GM19397 (cell line): ENCODE results near the gene PLA2G4E.

ENCODE experiments used
- ATAC-seq: cut with Tn5 transposase; IDR thresholded peaks from one replicate; pipeline ENCODE4 v1.9.1; 2021; ENCODE audit warnings: mild to moderate bottlenecking, moderate library complexity; ENCODE audit not compliant: unreplicated experiment

Gene PLA2G4E

DNA sequence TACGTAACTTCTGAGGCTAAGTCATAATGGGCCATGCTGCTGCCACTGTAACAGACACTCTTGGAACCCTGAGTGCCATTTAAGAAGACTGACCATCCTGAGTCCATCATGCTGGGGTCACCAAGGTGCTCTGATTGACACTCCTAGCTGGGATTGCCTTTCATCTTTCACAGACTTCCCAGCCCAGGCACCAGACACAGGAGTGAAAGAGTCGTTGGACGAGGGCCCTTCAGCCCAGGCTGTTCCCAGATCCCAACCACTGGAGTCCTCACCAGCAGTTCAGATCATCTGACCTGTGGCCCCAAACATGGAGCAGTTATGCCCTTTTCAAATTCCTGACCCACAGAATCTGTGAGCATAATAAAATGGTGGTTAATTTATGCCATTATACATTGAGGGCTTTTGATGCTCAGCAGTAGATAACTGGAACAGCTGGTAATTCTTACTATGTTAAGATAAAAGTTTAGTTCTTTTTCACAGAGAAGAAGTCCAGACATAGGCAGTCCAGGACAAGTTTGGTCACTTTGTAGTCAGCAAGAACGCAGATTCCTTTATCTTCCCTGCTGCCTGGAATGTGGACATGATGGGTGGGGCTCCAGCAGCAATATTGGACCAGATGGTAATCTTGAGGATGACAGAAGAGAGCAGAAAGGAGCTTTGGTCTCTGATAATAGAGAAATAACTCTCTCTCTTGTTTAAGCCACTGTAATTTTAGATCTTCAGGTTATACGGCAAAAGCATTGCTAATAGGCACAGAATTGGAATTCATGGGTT is 41.2 kb downstream of the PLA2G4E start:
- no peak for ATAC-seq

DNA sequence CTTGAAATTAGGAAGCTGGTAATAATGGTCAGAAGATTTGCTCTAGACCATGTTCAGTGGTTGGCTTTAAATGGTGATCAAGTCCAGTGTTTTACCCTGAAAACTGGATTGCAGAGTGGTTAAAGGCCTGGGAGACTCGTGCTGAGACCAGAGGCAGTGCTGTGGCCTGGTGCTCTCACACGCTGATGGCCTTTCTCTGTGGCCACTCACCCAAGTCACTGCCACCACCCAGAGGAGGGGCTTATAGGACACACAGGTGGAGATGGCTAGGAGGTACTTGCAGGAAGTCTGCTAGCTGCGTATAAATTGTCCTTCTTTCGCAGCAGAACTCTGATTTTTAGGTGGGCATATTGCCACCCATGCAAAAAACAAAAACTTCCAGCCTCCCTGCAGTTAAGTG is 42.3 kb downstream of the PLA2G4E start:
- no peak for ATAC-seq

DNA sequence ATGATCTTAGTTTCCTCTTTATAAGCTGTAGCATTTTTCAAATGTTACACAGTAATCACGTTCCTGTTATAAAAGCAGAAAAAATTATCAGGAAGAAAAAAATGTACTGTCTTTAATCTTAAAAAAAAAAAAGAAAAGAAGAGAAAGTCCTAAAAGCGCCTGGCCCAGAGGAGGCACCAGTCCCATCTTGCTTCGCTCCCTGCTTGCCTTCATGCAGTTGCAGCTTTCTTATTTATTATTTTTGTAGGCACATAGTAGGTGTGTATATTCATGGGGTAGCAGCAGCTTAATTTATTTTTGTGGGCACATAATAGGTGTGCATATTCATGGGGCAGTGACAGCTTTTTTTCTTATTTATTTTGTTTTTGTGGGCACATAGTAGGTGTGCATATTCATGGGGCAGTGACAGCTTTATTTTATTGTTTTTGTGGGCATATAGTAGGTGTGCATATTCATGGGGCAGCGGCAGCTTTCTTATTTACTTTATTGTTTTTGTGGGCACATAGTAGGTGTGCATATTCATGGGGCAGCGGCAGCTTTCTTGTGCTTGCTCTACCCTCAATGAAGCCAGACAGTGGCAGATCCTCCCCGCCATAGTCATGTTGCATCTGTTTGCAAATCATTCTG is 43.0 kb downstream of the PLA2G4E start:
- no peak for ATAC-seq

DNA sequence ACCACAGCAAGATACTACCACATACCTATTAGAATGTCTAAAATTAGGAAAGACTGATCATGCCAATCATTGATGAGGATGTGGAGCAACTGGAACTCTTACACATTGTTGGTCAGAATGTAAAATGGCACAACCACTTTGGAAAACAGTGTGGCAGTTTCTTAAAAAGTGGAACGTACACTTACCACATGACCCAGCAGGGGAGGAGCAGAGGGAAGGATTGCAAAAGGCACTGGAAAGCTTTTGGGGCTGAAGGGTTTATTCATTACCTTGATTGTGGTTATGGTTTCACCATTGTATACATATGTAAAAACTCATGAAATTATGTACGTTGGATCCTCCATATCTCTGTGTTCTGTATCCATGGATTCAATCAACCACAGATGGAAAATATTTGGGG is 45.2 kb downstream of the PLA2G4E start:
- no peak for ATAC-seq

DNA sequence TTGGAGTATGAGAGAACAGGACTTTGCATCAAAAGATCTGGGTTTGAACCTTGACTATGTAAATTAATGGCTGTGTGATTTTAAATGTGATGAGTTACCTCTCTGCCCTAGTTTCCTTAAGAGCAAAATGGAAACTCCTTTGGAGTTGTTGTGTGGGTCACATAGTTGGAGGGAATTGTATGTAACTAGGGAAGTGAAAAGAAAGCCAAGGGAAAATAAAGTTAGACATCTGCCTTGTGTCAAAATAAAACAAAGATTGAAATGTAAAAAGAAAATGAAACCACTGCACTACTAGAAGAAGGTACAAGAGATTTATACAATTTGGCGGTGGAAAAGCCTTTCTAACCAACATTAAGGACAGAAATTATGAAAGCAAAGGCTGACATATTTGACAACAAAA is 46.8 kb downstream of the PLA2G4E start:
- no peak for ATAC-seq

DNA sequence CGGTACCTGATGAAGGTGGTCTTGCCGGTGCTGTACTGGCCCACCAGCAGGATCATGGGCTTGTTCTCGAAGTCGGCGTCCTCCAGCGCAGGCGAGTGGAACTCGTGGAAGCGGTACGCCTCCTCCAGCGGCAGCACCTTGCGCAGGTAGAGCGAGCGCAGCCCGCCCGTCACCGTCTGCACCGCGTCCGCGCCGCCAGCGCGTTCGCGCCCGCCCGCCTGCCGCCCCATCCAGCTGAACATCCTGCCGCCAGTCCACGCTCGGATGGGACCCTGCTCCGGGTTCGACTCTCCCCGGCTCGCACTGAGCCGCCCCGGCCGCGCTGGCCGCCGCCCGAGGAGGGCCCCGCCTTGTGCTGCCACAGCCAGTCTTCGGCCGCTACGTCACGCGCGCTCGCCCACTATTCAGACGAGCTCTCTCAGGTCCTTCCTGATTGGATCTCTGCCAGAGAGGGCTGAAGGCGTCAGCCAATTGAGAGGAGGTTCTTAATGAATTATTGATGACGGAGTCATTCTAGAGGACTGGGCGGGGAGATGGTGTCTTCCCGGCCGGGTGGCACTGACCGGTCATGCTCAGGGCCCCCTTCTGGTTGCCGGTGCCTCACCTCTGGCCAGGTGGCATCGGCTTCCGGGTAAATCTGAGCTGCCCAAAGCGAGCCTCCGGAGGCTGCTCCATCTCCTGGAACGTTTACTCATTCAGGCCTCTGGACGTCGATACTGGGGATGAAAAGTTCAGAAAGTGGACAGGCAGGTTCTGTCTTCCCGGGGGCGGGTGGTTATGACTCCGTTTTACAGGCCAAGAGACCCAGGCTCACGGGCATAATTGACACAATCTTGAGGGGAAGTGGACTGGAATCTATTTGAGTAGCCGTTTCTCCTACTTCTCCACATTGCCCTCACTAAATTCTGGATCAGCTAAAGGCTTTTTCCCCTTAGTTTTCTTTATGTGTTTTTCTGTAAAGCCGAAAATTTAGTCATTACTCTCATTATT is 48.3 kb downstream of the PLA2G4E start, which contains the start of gene EHD4:
EHD4 (minus strand) TSS at position 305 of the 990 bp plus-strand sequence; CDS start at position 242, 63 bp downstream.
- peak; percentile 83 for ATAC-seq

DNA sequence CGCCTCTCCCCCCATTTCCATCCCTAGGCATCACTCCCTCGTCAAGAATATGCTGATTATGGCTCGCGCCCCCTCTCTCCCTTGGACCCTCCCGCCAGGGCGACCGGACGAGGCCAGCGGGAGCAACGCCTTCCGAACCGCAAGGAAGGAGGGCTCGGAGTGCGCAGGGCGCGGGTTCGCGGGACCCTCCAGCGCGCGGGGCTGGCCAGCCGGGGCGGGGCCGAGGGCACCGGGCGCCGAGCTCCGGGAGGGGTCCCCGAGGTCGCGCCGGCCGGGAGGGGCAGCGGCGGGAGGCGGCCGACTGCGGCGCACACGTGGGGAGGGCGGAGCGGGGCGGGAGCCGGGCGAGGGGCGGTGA is 49.0 kb downstream of the PLA2G4E start:
- ATAC-seq: peak; percentile 16

DNA sequence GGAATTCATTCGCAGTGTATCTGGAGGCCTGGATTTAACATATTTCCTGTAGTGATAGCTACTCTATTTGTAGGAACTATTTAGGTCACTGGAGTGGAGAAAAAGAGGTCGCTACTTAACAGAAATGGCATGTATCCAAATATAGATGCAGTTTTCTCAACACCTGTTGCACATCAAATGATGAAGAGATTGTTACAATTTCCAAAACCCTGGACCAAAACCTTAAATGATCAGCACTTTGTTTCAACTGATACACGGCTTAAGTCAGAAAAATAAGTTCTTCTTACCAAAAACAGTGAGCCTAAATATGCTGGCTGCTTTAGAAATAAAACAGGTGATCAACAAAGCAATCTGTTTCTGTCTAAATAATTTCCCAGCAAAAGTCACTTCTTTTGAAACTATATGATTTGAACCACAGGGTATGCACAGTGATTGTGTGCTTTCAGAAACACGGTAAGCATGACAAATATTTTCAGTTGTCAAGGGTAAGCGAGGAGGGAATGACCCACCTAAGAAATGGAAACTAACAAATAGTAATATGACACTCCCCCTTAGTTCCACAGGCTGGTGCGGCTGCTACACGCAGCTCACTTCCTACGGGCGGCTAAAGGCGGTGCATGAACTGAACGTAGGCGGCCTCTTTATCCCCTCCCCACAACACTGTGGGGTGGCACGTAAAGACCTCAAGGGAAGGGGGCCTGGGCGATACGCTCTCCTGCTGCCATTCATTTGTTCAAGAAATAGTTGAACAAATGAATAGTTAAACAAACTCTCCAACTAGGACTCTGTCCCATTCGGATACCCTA is 49.5 kb downstream of the PLA2G4E start:
- peak; percentile 47 for ATAC-seq

DNA sequence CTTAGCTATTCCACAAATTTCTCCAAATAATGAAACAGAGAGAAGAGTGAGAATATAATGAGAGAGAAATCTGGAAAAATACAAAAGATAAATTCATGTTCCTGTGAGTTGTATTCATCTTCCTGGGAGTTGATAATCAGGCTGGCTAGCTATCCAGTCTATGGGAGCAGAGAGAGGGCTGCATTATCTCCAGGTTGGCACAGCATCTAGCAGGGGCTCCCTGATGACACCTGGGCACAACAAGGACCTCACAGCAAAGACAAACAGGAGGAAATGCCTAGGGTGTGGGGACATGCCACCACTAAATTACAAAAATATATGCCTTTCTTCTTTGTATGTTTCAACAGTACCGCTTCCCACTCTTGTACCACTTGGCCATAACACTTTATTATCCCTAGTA is 50.4 kb downstream of the PLA2G4E start:
- ATAC-seq: no peak

DNA sequence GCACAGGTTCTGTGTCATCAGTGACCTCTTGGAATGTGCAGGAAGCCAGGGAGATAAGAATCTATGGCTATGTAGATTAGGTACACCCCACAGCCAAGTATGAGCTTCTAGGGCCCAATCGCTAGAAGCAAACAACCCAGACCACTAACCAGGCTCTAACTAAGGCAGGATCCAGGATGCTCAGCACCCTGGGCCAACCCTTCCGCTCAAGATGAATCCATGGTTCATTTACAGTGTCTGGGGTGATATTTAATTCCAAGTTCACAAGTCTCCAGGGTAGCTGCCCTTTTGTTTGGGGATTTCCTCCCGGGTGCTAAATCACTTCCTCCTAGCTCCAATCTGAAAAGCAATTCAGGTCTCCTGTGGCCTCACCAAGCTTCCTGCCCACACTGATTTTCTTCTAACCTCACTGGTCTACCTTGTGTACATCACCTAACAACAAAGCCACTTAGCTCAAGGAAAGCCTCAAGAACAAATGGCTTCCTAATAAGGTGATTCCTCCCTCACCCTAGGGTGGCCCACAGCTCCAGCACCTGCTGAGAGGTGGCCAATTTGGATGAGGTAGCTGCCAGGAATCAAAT is 50.9 kb downstream of the PLA2G4E start:
- no peak for ATAC-seq

DNA sequence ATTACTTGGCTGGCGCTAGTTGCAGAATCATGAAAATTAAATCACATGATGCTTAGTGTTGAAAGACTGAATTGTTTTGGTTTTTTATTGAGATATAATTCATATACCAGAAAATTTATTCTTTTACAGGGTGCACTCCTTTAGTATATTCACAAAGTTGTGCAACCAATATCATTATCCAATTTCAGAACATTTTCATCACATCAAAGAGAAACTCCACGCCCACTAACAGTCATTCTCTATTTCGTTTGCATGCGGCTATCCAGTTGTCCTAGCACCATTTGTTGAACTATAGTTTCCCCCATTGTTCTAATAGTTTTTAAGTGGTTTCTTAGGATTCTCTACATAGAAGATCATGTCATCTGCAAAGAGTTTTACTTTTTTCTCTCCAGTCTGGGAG is 52.1 kb downstream of the PLA2G4E start:
- no peak for ATAC-seq

DNA sequence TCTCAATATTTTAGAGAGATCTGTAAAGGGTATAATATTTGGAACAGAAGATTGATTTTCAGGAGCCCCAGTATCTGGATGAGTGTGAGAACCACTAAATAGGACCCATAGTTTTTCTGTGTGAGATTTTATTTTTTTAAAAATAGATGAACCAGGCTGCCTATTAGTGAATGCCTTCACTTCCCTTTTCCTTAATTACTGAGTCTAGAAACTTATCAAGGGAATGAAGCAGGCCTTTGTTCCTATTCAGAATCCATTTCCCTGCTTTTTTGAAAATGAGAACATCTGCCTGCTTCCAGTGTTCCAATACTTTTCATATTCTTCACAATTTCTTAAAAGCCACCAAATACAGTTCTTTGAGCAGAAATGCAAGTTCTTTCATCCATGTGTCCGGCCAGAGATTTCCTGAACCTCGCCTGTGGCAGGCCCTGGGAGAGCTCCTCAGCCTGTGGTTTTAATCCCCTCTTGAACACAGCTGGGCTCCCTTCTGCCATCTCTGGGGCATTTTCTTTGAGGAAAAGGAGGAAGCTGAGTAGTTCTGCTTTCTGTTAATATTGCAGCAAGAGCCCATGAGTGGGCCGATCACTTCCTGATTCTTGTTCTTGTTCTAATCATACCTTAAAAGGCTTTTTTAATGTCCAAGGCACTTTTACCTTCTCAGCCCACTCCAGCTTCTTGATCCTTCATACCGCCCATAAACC is 53.2 kb downstream of the PLA2G4E start:
- no peak for ATAC-seq

DNA sequence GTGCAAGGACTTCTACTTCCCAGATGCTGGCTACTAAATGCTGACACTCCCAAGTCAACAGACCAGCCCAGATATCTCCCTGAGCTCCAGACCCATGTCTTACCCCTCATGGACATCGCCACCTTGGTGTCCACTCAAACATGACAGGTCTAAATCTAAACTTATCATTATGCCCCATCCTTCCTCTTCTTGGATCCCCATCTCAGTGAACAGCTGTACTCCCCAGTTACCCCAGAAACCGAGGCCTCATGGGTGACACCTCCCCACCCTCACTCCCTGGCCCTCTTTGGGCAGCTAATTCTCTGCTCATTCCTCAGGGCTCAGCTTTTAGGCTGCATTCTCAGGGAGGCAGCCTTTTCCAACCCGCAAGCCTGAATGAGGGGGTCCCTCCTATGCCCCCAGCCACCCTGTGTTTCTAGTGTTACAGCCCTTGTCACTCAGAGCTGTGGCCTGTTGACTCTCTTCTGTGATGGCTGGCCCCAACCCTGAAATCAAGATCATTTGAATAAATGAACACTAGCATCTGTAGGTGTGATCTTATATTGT is 53.8 kb downstream of the PLA2G4E start:
- no peak for ATAC-seq

DNA sequence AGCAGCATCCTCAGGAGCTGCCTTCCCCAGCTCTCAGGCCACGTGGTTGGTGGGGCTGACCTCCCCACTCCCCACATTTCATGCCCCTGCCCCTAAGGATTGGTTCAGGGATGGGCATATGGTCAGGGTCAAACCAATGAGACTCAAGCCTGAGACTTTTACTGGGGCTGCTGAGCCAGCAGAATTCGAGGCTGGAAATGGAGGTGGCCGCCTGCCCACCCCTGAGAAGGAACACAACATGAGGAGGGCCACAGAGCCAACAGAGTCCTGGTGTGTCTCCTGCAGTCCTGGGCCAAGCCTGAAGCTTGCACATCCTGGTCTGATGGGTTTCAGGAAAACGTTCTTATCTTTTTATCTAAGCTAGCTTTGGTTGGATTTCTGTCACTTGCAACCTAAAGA is 54.4 kb downstream of the PLA2G4E start:
- ATAC-seq: no peak

DNA sequence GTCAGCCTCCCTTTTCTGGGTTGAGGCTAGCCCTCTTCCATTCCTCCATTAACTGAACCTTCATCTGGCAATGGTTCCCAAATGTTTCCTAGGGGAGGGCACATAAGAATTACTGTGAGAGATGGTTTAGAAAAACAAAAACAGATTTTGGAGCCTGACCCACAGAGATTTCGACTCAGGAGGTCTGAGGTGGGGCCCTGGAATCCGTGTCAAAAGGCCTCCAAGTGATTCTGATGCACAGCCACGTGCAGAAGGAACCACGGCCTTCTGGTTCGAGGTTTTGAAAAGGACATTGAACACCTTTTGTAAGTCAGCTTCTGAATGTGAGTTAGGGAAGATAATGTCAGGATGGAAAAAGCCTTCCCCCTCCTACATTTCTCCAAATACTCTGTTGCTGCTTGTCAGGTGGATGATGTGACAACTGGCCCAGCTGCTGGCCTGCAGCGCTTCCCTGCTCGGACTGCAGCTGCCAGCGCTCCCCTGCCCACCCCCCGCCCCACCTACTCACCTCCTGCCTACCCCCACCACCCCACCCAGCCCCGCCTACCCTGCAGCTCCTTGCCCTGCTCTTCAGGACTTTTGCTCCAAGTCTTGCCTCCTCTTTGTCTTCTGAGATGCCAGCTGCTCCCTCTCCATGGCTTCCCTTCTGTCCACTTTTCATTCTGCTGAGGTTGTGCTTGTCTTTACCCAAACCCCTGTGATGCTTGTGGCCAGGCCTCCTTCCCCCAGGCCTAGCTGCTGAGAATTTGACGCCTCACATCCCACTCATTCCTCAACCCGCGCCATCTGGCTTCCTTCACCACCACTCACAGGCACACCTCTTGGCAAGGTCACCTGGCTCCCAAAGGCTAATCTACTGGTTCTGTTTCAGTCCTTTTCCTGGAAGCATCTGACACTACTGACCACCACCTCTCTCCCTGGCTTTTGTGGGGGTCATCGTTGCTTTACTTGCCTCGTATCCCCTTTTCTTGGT is 55.1 kb downstream of the PLA2G4E start:
- ATAC-seq: no peak

DNA sequence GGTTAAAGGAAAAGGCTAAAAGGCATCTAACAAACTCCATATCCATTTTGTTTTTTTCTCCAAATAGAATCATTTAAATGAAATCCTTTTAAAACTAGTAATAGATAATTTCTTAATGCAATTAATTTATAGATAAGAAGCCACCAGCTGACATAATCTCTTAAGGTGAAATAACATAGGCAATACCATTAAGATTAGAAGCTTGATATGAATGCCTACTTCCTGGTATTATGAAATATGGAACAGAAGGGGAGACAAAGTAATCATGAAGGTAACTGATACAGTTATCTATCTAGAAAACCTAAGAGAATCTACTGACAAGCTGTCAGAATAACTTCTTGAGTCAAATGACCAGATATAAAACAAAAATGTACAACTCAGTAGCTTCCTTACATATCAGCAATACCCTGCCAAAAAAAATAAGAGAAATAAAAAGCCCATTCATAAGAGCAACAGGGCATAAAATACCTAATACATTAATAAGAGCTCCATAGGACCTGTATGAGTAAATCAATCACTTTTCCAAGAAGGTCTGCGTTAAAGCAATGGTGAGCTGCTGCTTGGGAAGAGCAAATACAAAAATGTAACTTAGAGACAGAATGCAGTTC is 59.1 kb downstream of the PLA2G4E start:
- no peak for ATAC-seq

DNA sequence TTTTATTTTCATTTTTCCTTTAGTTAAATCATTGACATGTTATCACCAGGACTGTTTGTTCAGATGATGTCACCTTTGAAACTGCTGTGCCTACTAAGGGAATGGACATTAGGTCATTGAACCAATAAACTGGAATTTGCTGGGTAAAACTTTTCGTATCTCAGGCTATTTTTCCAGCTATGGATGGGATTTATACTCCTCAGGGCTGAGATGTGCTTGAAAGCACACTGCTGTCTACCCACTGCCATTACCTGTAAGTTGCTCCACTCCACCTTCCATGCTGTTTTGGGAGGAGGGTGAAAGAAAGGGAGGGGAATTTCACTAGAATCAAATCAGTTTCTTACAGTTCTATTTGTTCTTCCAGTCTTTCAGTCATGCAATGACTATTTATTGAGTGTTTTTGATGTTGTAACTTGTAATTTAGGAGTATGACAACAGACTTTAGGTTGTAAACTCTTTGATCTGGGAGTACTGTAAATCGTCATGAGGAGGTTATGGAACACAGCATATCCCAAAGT is 59.8 kb downstream of the PLA2G4E start:
- no peak for ATAC-seq

DNA sequence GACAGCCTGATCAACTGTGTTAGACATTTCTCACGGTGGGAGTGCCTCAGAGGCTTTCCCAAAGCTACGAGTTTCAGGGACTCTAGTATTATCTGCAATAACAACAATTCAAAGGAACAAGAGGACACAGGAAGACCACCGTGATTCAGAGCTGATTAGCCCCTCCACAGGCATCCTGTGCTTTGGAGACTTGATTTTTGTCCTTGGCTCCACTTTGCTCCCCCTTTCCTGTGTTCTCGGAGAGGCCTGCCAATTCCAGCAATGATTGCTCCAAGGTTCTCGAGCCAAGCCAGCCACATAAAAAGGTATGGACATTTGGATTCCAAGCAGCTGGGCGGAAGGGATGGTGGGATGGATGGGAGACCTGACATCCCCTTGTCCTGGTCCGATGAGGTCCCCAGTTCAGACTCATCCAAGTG is 62.8 kb downstream of the PLA2G4E start:
- no peak for ATAC-seq
